GM21360 (cell line): ENCODE measurements around the gene NEDD4L.

Source experiments
- ATAC-seq: cut with Tn5 transposase; IDR thresholded peaks from one replicate; pipeline ENCODE4 v1.9.1; 2021; ENCODE audit warnings: mild to moderate bottlenecking, moderate library complexity; ENCODE audit not compliant: unreplicated experiment

The NEDD4L gene

GRCh38 chr18:58091099-58091611 lies 47.1 kb downstream of the NEDD4L start:
- ATAC-seq = peak; percentile 82

GRCh38 chr18:58093311-58093803 lies 49.3 kb downstream of the NEDD4L start:
- no peak for ATAC-seq

DNA sequence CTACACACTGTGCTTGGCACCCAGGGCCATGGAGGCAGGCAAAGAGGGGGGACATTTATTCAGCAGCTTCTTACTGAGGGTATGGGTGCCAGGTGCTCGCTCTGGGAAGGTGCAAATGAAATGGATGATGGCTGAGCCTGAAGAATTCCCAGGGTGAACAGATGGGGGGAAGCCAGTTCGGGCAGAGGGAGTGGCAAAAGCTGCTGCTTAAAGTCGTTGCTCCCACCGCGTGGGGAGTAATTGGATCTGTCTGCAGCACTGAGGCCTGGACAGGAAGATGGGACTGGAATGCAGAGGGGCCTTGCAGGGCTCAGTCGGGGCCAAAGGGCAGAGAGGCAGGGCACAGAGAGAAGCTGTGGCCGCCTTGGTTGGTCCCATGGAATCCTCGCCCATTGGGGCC lies 51.2 kb downstream of the NEDD4L start:
- ATAC-seq = no peak

DNA sequence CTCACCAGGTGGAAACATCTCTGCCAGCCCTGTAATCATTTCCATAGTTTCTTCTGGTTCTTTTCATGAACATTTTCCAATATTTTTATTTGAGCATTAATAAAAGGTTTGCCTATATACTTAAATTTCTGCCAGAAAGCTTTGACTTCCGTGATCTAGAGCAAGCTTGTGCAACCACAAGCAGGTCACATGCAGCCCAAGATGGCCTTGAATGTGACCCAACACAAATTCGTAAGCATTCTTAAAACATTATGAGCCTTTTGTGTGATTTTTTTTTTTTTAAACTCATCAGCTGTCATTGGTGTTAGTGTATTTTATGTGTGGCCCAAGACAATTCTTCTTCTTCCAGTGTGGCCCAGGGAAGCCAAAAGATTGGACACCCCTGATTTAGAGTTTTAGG lies 51.6 kb downstream of the NEDD4L start:
- no peak for ATAC-seq

DNA sequence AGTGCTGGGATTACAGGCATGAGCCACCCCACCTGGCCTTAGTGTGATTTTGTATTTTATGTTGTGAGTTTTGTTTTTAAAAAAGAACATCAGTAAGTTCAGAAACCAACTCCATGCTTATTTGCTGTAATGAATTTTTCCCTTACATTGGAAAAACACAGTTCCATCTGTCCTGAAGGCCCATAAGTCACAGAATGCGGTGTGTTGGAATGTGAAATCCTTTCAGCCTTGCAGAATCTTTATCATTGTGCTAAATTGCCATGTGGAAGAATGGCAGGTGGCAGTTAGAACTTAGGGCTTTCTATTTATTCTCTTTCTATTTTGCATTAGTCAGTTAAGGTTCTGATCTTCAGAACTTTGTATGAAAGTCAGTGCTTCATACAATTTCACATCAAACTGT lies 52.6 kb downstream of the NEDD4L start:
- ATAC-seq = no peak

- no peak for ATAC-seq
These were observed 53.3 kb downstream of the NEDD4L start for GRCh38 chr18:58097121-58097906.

DNA sequence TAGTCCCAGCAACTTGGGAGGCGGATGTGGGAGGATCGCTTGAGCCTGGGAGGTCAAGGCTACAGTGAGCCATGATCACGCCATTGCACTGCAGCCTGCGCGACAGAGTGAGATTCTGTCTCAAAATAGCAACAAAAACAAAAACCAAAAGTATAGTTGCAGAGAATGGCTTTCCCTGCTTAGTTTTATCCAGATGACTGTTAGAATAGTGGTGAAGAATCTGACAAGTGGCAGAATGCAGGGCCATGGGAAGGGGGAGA lies 53.8 kb downstream of the NEDD4L start:
- ATAC-seq = no peak

GRCh38 chr18:58098706-58099105 lies 54.7 kb downstream of the NEDD4L start:
- no peak for ATAC-seq

DNA sequence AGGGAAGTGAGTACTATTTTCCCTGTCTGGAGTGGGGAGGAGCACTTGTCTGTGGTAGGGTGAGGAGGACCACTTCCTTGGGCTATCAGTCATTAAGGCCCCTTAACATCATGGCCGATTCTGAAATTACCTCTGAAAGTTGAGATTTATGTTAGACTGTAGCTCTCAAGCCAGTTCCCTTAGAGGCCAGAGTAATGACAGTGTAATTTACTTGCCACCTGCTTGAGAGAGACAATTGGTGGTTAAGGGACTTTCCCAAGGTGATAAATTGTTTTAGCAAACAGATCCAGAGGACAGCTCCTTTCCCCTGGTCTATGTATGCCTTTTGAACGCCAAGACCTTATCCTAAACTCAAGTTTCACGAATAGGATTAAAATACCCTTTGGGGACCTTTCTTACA lies 56.1 kb downstream of the NEDD4L start:
- no peak for ATAC-seq

GRCh38 chr18:58101291-58101794 lies 57.3 kb downstream of the NEDD4L start:
- no peak for ATAC-seq

DNA sequence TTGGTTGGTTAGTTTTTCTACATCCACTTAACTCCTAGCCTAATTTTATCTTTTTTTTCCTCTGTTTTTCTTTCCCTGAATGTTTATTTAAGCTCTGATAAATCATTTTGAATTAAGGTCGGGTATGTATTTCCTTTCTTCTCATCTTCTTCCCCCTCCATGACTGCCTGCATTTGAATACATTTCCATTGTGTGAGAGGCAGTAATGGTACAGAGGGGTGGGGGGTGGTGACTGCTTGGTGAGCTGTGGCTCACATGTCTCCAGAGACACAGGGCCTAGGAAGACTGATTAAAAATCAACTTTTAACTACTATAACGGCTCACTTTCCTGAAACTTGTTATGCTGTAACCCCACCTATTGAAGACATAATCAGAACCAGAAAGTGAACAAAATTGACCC lies 58.0 kb downstream of the NEDD4L start:
- ATAC-seq = no peak

DNA sequence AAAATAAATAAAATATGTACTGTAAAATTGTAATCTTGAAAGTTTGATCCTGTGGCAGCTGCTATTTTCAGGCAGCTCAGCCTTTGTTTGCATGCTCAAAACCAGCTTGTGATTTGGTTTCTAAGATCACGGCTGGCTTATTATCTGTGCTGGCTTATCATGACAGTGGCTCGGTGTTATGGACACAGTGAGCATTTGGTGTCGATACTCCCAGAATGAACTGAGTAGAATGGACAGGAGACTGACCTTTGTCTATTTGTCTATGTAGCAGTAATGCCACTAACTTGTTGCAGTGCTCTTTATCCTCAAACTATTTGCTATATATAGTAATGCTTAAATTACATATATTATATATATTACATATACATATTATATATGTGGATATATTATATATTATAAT lies 58.8 kb downstream of the NEDD4L start:
- ATAC-seq = no peak

- ATAC-seq = no peak
These were observed 59.4 kb downstream of the NEDD4L start for GRCh38 chr18:58103339-58103985.

GRCh38 chr18:58104096-58104495 lies 60.1 kb downstream of the NEDD4L start:
- no peak for ATAC-seq

DNA sequence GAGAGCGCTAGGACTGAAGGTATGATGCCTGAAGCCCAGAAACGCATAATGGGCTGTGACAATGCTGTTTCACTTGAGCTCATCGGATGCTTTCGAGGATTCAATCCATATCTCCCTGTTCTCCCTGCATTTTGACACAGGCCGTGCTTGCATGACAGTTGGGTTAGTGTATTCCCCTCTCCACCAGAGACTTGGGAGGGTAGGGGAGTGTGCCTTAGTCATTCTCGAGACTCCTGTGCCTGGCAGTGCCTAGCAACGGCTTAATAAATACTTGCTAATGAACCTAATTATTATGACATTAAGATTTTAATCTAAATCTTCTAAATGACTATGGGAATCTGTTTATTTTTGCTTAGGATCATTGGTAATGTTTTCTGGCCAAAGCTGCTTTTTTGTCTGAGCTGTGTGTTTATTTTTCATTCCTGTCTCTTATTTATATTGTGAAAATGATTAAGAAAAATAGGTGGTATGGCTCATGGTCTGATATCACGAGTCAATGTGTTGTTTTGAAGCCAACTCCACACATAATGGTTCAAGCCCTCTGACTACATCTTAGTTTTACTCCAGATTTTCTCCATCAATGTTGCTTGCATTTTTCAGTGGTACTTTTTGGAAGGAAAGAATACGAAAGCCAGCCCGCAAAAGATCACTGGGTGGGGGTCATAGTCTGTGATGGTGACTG lies 61.3 kb downstream of the NEDD4L start:
- no peak for ATAC-seq

- no peak for ATAC-seq
These were observed 61.8 kb downstream of the NEDD4L start for GRCh38 chr18:58105888-58106260.

GRCh38 chr18:58106289-58107070 lies 62.5 kb downstream of the NEDD4L start:
- no peak for ATAC-seq

GRCh38 chr18:58109256-58109655 lies 65.2 kb downstream of the NEDD4L start:
- no peak for ATAC-seq

- ATAC-seq = no peak
These were observed 66.4 kb downstream of the NEDD4L start for GRCh38 chr18:58110398-58110797.

GRCh38 chr18:58112174-58112573 lies 68.1 kb downstream of the NEDD4L start:
- no peak for ATAC-seq

DNA sequence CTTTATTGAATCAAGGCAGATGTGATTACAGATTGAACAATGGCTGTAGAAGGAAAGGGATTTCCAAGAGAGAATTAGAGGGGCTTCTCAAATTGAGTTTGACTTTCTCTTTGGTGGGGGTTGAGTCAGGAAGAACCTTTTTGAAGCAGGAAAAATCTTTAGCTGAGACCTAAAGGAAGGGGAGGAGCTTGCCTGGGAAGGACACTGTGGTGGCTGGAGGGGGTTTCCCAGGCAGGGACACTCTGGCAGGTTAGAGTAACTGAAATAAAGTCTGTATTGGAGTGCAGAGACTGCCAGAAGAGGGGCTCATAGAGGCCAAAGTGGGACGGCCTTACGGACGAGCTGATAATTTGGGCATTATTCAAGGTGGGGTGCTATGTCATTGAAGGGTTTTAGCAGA lies 69.3 kb downstream of the NEDD4L start:
- peak; percentile 77 for ATAC-seq
